Raji (cell line): ENCODE results near the gene RHEB.

Source experiments
- POLR2A ChIP-seq: IDR thresholded peaks from 2 replicates; pipeline ENCODE4 v1.6.1; 2011; ENCODE audit warnings: low read depth, low read length, control low read depth; ENCODE audit not compliant: insufficient read depth

RHEB gene

GRCh38 chr7:151513133-151513532 lies 6.6 kb downstream of the RHEB start:
- no peak for TF ChIP-seq POLR2A

- TF ChIP-seq POLR2A, result no peak
Observed at GRCh38 chr7:151512353-151512752, 7.3 kb downstream of the RHEB start.

- TF ChIP-seq POLR2A, result no peak
Observed at GRCh38 chr7:151511946-151512345, 7.7 kb downstream of the RHEB start.

GRCh38 chr7:151511270-151511669 lies 8.4 kb downstream of the RHEB start:
- TF ChIP-seq POLR2A, result no peak

- no peak for TF ChIP-seq POLR2A
Observed at GRCh38 chr7:151509670-151510333, 9.9 kb downstream of the RHEB start.

GRCh38 chr7:151508991-151509390 lies 10.7 kb downstream of the RHEB start:
- no peak for TF ChIP-seq POLR2A

GRCh38 chr7:151507806-151508205 lies 11.9 kb downstream of the RHEB start:
- TF ChIP-seq POLR2A, result no peak

- no peak for TF ChIP-seq POLR2A
Observed at GRCh38 chr7:151506901-151507382, 12.8 kb downstream of the RHEB start.

- no peak for TF ChIP-seq POLR2A
Observed at GRCh38 chr7:151505836-151506468, 13.7 kb downstream of the RHEB start.

GRCh38 chr7:151505433-151505832 lies 14.3 kb downstream of the RHEB start:
- no peak for TF ChIP-seq POLR2A

- no peak for TF ChIP-seq POLR2A
Observed at GRCh38 chr7:151504715-151505326, 14.9 kb downstream of the RHEB start.

GRCh38 chr7:151503902-151504714 lies 15.6 kb downstream of the RHEB start:
- no peak for TF ChIP-seq POLR2A

- no peak for TF ChIP-seq POLR2A
Observed at GRCh38 chr7:151501676-151502075, 18.0 kb downstream of the RHEB start.

- no peak for TF ChIP-seq POLR2A
Observed at GRCh38 chr7:151498495-151498894, 21.2 kb downstream of the RHEB start.

GRCh38 chr7:151497306-151497871 lies 22.3 kb downstream of the RHEB start:
- no peak for TF ChIP-seq POLR2A

GRCh38 chr7:151495360-151495759 lies 24.3 kb downstream of the RHEB start:
- no peak for TF ChIP-seq POLR2A
